A549 (cell line): ENCODE measurements around the gene SORBS1. TPM values are rescaled to one million over a fixed set of nuclear protein-coding genes. Genes with fewer than 3 reads are reported as not detected.

Experiments
- ATAC-seq, 2 experiments: fragments of 200-7000 bp in 1 of 2; fragments of >200 bp in 1 of 2; cut with Nextera tagmentation in 1 of 2; cut with Tn5 transposase in 1 of 2; 3 replicates each; pipeline versions ENCODE4 v1.8.0 to v1.9.1; 2018 to 2020; ENCODE audit warnings: mild to moderate bottlenecking in 1 of 2, moderate library complexity in 1 of 2
- CTCF ChIA-PET: fragments of 300-600 bp; sonication (Branson Sonifier 250); formaldehyde crosslinking; extraction: SDS; loops from one replicate; lab custom pipeline; 2021; ENCODE audit warnings: antibody characterized with exemption, inconsistent platforms; lab: Yijun Ruan, JAX
- POLR2A ChIA-PET: fragments of 350-600 bp; formaldehyde crosslinking; extraction: SDS; loops from one replicate; lab custom pipeline; 2021; ENCODE audit warnings: antibody characterized with exemption, inconsistent platforms; lab: Yijun Ruan, JAX
- DNase-seq, 2 experiments: peaks; one replicate each; pipeline versions ENCODE4 v3.0.0 to v3.0.0-alpha.2; 2011 to 2016; ENCODE audit warnings: low read depth in 1 of 2, low spot score in 1 of 2
- FAIRE-seq: peaks from 2 replicates; lab custom pipeline; 2011; peaks lifted over from hg19 to GRCh38; lab: Jason Lieb, UNC
- H3K27ac ChIP-seq, 2 experiments: fragments of >200 bp; sonication (Bioruptor Twin); formaldehyde crosslinking; 3 replicates each; pipeline ENCODE4 v1.5.1; 2016 to 2017
- H3K4me1 ChIP-seq: fragments of >200 bp; sonication (Bioruptor Twin); formaldehyde crosslinking; 3 replicates; pipeline ENCODE4 v1.6.1; 2016
- H3K4me2 ChIP-seq: fragments of >200 bp; sonication (Bioruptor Twin); formaldehyde crosslinking; 3 replicates; pipeline ENCODE4 v1.6.1; 2016
- H3K4me3 ChIP-seq: fragments of >200 bp; sonication (Bioruptor Twin); formaldehyde crosslinking; 3 replicates; pipeline ENCODE4 v1.5.1; 2016
- H3K9me3 ChIP-seq: fragments of >200 bp; sonication (Bioruptor Twin); formaldehyde crosslinking; 3 replicates; pipeline ENCODE4 v1.6.1; 2016
- CEBPB ChIP-seq, 2 experiments: fragments of >200 bp in 1 of 2; sonication (Bioruptor Twin) in 1 of 2; formaldehyde crosslinking in 1 of 2; IDR thresholded peaks; 2 replicates each; pipeline ENCODE4 v1.6.1; 2012 to 2016
- CHD2 ChIP-seq: fragments of 150-350 bp; IDR thresholded peaks from 2 replicates; pipeline ENCODE4 v1.6.1; 2014; ENCODE audit warnings: low read length; ENCODE audit not compliant: partially characterized antibody
- CTCF ChIP-seq: fragments of >200 bp; sonication (Bioruptor Twin); formaldehyde crosslinking; IDR thresholded peaks from 3 replicates; pipeline ENCODE4 v1.5.1; 2016
- E2F6 ChIP-seq: IDR thresholded peaks from 2 replicates; pipeline ENCODE4 v1.6.1; 2012; ENCODE audit warnings: low read depth, borderline replicate concordance
- FOSB ChIP-seq: fragments of 250-450 bp; sonication (Bioruptor Pico); IDR thresholded peaks from 2 replicates; pipeline ENCODE4 v1.5.0; 2020; ENCODE audit warnings: mild to moderate bottlenecking, moderate library complexity
- FOSL2 ChIP-seq, 2 experiments: fragments of 450-650 bp in 1 of 2; fragments of >200 bp in 1 of 2; sonication (Bioruptor Twin) in 1 of 2; formaldehyde crosslinking; IDR thresholded peaks; 2 replicates each; pipeline versions ENCODE4 v1.5.0 to v1.6.1; 2016 to 2020; ENCODE audit warnings: mild to moderate bottlenecking in 1 of 2, moderate library complexity in 1 of 2
- GATA3 ChIP-seq: IDR thresholded peaks from 2 replicates; pipeline ENCODE4 v1.6.1; 2012; ENCODE audit warnings: borderline replicate concordance
- HOXB13 ChIP-seq: fragments of 250-450 bp; sonication (Bioruptor Pico); IDR thresholded peaks from 2 replicates; pipeline ENCODE4 v1.5.0; 2020; ENCODE audit warnings: low read depth, mild to moderate bottlenecking, moderate library complexity
- JUN ChIP-seq, 2 experiments: fragments of >200 bp; sonication (Bioruptor Twin); formaldehyde crosslinking; IDR thresholded peaks; 2 replicates in 1 of 2; 3 replicates in 1 of 2; pipeline ENCODE4 v1.6.1; 2016 to 2017
- MYC ChIP-seq: IDR thresholded peaks from 2 replicates; pipeline ENCODE4 v1.6.1; 2012; ENCODE audit warnings: mild to moderate bottlenecking, inconsistent platforms, low read length, improper control_type of control experiment, borderline replicate concordance
- PHF8 ChIP-seq: fragments of 200-600 bp; sonication (generic); IDR thresholded peaks from 2 replicates; pipeline ENCODE4 v1.6.1; 2016; ENCODE audit warnings: low read depth, mild to moderate bottlenecking, antibody characterized with exemption, moderate library complexity, borderline replicate concordance
- POLR2A ChIP-seq: IDR thresholded peaks from 2 replicates; pipeline ENCODE4 v1.6.1; 2012; ENCODE audit warnings: mild to moderate bottlenecking, low read length
- RAD21 ChIP-seq, 2 experiments: fragments of >200 bp in 1 of 2; sonication (Bioruptor Twin) in 1 of 2; formaldehyde crosslinking in 1 of 2; IDR thresholded peaks in 1 of 2; conservative IDR thresholded peaks in 1 of 2; 2 replicates in 1 of 2; 3 replicates in 1 of 2; pipeline ENCODE4 v1.6.1; 2012 to 2018; ENCODE audit warnings: inconsistent platforms in 1 of 2
- SMC3 ChIP-seq: fragments of >200 bp; sonication (Bioruptor Twin); formaldehyde crosslinking; IDR thresholded peaks from 3 replicates; pipeline ENCODE4 v1.6.1; 2018; ENCODE audit warnings: inconsistent platforms
- TFCP2L1 ChIP-seq: fragments of 250-450 bp; sonication (Bioruptor Pico); IDR thresholded peaks from 2 replicates; pipeline ENCODE4 v1.5.0; 2021; ENCODE audit warnings: mild to moderate bottlenecking
- ZNF302 ChIP-seq: fragments of 250-450 bp; sonication (Bioruptor Pico); IDR thresholded peaks from 2 replicates; pipeline ENCODE4 v1.9.0; 2021; ENCODE audit warnings: inconsistent platforms, mild to moderate bottlenecking, moderate library complexity
- WGBS: methylation state at CpG from one replicate; pipeline ENCODE4 v1.1.6; 2017; ENCODE audit errors: missing lambda C conversion rate; 5-methylcytosine and 5-hydroxymethylcytosine counted together
- polyA plus RNA-seq, 4 experiments: library from polyadenylated mRNA; depleted of rRNA in 3 of 4; stranded (reverse); fragments of >200 nt; fragmentation: RNase III in 1 of 4; extraction: RNeasy Plus Mini Kit Qiagen cat#74134 plus additional on column Dnase treatment in 1 of 4; gene quantifications; 2 replicates in 3 of 4; 3 replicates in 1 of 4; pipeline ENCODE4 v1.2.3, GENCODE V29; 2011 to 2017
- TF ChIP-seq, protein P1 (sequence below): IDR thresholded peaks from 2 replicates; pipeline ENCODE4 v1.6.1; 2012
- TF ChIP-seq, protein P2 (sequence below): fragments of >200 bp; sonication (Bioruptor Twin); formaldehyde crosslinking; IDR thresholded peaks from 3 replicates; pipeline ENCODE4 v1.6.1; 2016
- TF ChIP-seq, protein P3 (sequence below): IDR thresholded peaks from 2 replicates; pipeline ENCODE4 v1.6.1; 2012

The SORBS1 gene
- polyA plus RNA-seq, 2 of the 4 experiments (the other 2 are of a cell fraction): 0.39 to 0.80 TPM

DNA sequence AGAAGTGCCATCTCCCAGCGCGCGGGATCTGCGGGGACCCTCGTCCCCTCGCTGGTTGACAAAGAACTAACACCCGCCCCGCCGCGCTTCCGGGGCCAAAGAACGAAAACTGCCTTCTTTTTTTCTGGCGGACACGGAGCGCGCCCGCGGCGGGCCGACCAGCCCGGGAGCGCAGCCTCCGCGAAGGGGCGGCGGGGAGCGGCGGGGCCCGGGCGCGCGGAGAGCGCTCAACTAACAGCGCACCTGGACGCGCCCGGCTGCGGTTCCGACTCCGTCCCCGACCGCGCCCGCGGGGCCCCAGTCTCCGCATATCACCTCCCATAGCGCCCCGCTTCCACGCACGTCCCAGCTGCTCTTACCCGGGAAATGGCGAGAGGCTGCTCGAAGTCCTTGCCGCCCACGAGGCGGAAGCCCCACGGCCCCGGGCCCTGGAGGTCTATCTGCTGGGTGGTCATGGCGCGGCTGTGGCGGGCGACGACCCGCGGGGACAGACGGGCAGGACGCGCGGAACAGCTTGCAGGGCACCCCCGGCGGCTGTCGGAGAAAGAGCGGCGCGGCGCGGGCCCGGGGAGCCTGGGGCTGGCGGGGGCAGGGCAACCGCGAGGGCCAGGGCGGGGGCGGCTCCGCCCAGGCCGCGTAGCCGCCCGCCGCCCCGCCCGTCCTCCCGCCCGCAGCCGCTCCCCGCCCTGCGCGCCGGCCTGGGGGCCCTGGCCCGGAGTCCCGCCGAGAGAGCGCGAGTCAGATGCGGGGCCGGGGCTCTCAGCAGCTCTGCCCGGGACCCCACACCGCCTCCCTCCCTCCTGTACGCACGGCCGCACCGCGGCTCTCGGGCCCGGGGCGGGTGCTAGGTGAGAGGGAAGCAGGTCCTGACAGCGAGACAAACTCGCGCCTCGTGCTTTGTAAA is 270.5 kb downstream of the SORBS1 start, which contains the start of gene PDLIM1:
Gene PDLIM1 (minus strand): TSS at position 543 of the 904 bp plus-strand sequence. CDS start 88 bp downstream, at position 455.
- Histone ChIP-seq H3K4me2 (peak within 1 kb of the TSS; percentile 89), H3K4me1 (peaks cover 35% of the 10 kb centered on the region), H3K9me3 (no peaks in the 10 kb centered on the region), H3K27ac (peak within 1 kb of the TSS; percentile 97 to 98), H3K4me3 (peak within 1 kb of the TSS; percentile 91)
- FAIRE-seq (no peak), ATAC-seq (peak; percentile 91 to 94), DNase-seq (peak; percentile 72 to 82)
- TF ChIP-seq CTCF (peak; percentile 22; the same call in 1 of the 3 replicates), PHF8 (peak; percentile 73), CHD2 (no peak), E2F6 (peak; percentile 81; the same call in 1 of the 2 replicates), FOSB (CRISPR knock-in tag) (no peak), FOSL2 (IDR thresholded peaks at IDR 0.05) (no peak), FOSL2 (CRISPR knock-in tag; IDR thresholded peaks at IDR 0.05) (0 out of 2 replicates have a peak, but pooled peaks have one; percentile 2), HOXB13 (CRISPR knock-in tag) (0 out of 2 replicates have a peak, but pooled peaks have one; percentile 58), SMC3 (peak; percentile 30; the same call in 2 of the 3 replicates), GATA3 (no peak), JUN (IDR thresholded peaks at IDR 0.05) (peak in 1 of 2 experiments; percentile 73; a peak in 2 of 5 replicates), TFCP2L1 (CRISPR knock-in tag) (peak; percentile 63; the same call in 1 of the 2 replicates), RAD21 (conservative IDR thresholded peaks at IDR 0.05 in 1 of 2, IDR thresholded peaks at IDR 0.05 in 1 of 2) (peak in 1 of 2 experiments; percentile 41; a peak in 2 of 5 replicates), CEBPB (IDR thresholded peaks at IDR 0.05) (no peak), POLR2A (peak; percentile 65)
- TF ChIP-seq, protein P1, sequence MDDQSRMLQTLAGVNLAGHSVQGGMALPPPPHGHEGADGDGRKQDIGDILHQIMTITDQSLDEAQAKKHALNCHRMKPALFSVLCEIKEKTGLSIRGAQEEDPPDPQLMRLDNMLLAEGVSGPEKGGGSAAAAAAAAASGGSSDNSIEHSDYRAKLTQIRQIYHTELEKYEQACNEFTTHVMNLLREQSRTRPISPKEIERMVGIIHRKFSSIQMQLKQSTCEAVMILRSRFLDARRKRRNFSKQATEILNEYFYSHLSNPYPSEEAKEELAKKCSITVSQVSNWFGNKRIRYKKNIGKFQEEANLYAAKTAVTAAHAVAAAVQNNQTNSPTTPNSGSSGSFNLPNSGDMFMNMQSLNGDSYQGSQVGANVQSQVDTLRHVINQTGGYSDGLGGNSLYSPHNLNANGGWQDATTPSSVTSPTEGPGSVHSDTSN: no peak
- TF ChIP-seq, protein P2, sequence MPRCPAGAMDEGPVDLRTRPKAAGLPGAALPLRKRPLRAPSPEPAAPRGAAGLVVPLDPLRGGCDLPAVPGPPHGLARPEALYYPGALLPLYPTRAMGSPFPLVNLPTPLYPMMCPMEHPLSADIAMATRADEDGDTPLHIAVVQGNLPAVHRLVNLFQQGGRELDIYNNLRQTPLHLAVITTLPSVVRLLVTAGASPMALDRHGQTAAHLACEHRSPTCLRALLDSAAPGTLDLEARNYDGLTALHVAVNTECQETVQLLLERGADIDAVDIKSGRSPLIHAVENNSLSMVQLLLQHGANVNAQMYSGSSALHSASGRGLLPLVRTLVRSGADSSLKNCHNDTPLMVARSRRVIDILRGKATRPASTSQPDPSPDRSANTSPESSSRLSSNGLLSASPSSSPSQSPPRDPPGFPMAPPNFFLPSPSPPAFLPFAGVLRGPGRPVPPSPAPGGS: peak; percentile 76; the same call in 1 of the 3 replicates
- TF ChIP-seq, protein P3, sequence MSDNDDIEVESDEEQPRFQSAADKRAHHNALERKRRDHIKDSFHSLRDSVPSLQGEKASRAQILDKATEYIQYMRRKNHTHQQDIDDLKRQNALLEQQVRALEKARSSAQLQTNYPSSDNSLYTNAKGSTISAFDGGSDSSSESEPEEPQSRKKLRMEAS: no peak
- ChIA-PET CTCF (interaction anchor here (0.8 to 3.1 kb wide), 7 partner anchors 26 to 88 kb away, joined by 3 to 10 read pairs (median 5); no protein-coding TSS in a partner anchor), POLR2A (interaction anchor here (0.6 to 1.2 kb wide), 4 partner anchors 17 to 48 kb away, joined by 3 to 5 read pairs (median 4); no protein-coding TSS in a partner anchor)
- WGBS: 11% methylated on average over 8 of the region's 119 CpGs

DNA sequence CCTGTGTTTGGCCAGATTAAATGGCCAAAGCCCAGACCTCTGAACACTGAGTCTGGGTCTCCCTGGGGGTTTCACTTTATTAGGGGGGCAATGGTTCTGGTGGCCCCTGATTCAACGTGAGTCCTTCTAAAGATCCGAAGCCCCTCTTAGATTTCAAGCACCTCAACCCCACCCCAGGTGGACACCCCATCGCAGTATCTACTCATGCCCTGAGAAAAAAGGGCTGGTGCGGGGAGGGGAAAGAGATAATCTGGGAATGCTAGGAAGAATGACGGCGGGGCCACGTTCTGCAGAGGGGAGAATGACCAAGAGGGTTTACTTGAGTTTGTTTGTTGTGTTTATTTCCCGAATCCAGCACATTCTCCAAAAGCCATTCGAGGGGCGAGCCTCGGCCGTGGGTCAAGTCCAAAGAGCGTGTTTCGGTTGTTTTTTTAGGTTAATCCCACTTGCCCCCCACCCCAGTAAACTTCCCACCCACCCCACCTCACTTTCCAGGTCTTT is 271.2 kb downstream of the SORBS1 start:
- ChIA-PET CTCF (interaction anchor here (0.8 to 3.3 kb wide), 12 partner anchors 10 to 89 kb away, joined by 3 to 17 read pairs (median 6); no protein-coding TSS in a partner anchor), POLR2A (interaction anchor here (1.0 to 1.5 kb wide), 5 partner anchors 12 to 47 kb away, joined by 3 to 5 read pairs (median 3); no protein-coding TSS in a partner anchor)
- FAIRE-seq: no peak
- Histone ChIP-seq H3K4me2 (peak overlapping the region; percentile 89), H3K4me1 (peaks cover 41% of the 10 kb centered on the region), H3K9me3 (no peaks in the 10 kb centered on the region), H3K4me3 (peak overlapping the region; percentile 91), H3K27ac (peak overlapping the region; percentile 97 to 98)
- 0% methylated on average over 14 of the region's 14 CpGs for WGBS
- peak in 1 of 2 experiments; percentile 24; a peak in 2 of 6 replicates for ATAC-seq
- peak in 1 of 2 experiments; percentile 40 for DNase-seq
- TF ChIP-seq ZNF302: no peak
- 0 out of 2 replicates have a peak, but pooled peaks have one; percentile 35 for TF ChIP-seq MYC
